Heart left ventricle (tissue), 13 donors: ENCODE data around the gene AIFM1.

Experiments used
- POLR2A ChIP-seq, 2 donors: fragments of 450-650 bp; IDR thresholded peaks; one replicate each; pipeline ENCODE4 v1.6.1; 2017; ENCODE audit warnings: antibody characterized with exemption in 2 of 2, mild to moderate bottlenecking in 2 of 2, moderate library complexity in 2 of 2
- TF ChIP-seq, protein P1 (sequence below), 12 donors: fragments of 200-600 bp; sonication (generic) in 4 of 12; IDR thresholded peaks; one replicate each; pipeline versions ENCODE4 v1.5.0 to v1.8.0; 2018 to 2022; ENCODE audit warnings: antibody characterized with exemption in 12 of 12, mild to moderate bottlenecking in 5 of 12
- donor health status: ischemic (EF 13 %, LVEDD 7.1; RV severe dilation, severe dysfunction).
- donor health status: DM: no; HTN: yes; CAD: no.
- donor health status: DM: no; HTN: no; CAD: no.
- donor health status: ischemic (EF 25% LVEDD 6.9; RV normal size, moderate dysfunction).
- donor health status: ischemic (EF 25% LVEDD 5.7; RV mildly dilated, moderate dysfunction).
- donor health status: ischemic (EF 35%, LVEDD 5.7; RV mildly dilated, moderate dysfunction).
- donor health status: nonischemic (EF 11% LVEDD 7.7; RV severe dilation, severe dysfunction).
- donor health status: DM: yes; HTN: yes; CAD: no.
- donor health status: PGD.
- donor health status: ischemic (EF 29% LVEDD 5.4; RV normal size, mild dysfunction).
- donor health status: nonischemic (EF 23%, LVEDD 6.1; RV moderate dilation, normal function).

- TF ChIP-seq, protein P1, sequence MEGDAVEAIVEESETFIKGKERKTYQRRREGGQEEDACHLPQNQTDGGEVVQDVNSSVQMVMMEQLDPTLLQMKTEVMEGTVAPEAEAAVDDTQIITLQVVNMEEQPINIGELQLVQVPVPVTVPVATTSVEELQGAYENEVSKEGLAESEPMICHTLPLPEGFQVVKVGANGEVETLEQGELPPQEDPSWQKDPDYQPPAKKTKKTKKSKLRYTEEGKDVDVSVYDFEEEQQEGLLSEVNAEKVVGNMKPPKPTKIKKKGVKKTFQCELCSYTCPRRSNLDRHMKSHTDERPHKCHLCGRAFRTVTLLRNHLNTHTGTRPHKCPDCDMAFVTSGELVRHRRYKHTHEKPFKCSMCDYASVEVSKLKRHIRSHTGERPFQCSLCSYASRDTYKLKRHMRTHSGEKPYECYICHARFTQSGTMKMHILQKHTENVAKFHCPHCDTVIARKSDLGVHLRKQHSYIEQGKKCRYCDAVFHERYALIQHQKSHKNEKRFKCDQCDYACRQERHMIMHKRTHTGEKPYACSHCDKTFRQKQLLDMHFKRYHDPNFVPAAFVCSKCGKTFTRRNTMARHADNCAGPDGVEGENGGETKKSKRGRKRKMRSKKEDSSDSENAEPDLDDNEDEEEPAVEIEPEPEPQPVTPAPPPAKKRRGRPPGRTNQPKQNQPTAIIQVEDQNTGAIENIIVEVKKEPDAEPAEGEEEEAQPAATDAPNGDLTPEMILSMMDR (IDR thresholded peaks at IDR 0.05), result no peak
- TF ChIP-seq POLR2A (IDR thresholded peaks at IDR 0.05), result no peak
These were observed 54.2 kb downstream of the AIFM1 start for GRCh38 chrX:130111220-130112154.
